Gastrocnemius medialis (tissue), 4 donors: Measurements from ENCODE around the gene PUM1.
A peak's percentile ranks its signal among the peaks of the same experiment; 100 is the strongest.

Experiments used
- CTCF ChIP-seq, 5 experiments: fragments of 450-650 bp in 3 of 5; fragments of 200-600 bp in 2 of 5; sonication (generic) in 2 of 5; IDR thresholded peaks in 4 of 5; conservative IDR thresholded peaks in 1 of 5; 1 replicate in 4 of 5; 2 replicates in 1 of 5; pipeline ENCODE4 v1.5.1; 2016 to 2019; ENCODE audit warnings: antibody characterized with exemption in 5 of 5, mild to moderate bottlenecking in 3 of 5, moderate library complexity in 3 of 5
- POLR2A ChIP-seq, 2 donors: fragments of 450-650 bp; IDR thresholded peaks; one replicate each; pipeline ENCODE4 v1.6.1; 2017; ENCODE audit warnings: antibody characterized with exemption in 2 of 2, mild to moderate bottlenecking in 2 of 2, moderate library complexity in 2 of 2

- peak in 1 of 5 experiments; percentile 20 for TF ChIP-seq CTCF (IDR thresholded peaks at IDR 0.05 in 4 of 5, conservative IDR thresholded peaks at IDR 0.05 in 1 of 5)
- no peak for TF ChIP-seq POLR2A (IDR thresholded peaks at IDR 0.05)
These were observed 88.4 kb downstream of the PUM1 start for GRCh38 chr1:30977105-30977504.
